Stromal cell of bone marrow (primary cell): ENCODE data around the gene USP12.
A peak's percentile ranks its signal among the peaks of the same experiment; 100 is the strongest.
"Not testable (repeated sequence)": the region's sequence is repeated elsewhere in the genome, so short reads cannot be mapped to it uniquely, and the experiment has no call there.

Experiments
- DNase-seq: peaks from one replicate; pipeline ENCODE4 v3.0.0-alpha.2; 2012; ENCODE audit warnings: low read depth

Gene USP12

DNA sequence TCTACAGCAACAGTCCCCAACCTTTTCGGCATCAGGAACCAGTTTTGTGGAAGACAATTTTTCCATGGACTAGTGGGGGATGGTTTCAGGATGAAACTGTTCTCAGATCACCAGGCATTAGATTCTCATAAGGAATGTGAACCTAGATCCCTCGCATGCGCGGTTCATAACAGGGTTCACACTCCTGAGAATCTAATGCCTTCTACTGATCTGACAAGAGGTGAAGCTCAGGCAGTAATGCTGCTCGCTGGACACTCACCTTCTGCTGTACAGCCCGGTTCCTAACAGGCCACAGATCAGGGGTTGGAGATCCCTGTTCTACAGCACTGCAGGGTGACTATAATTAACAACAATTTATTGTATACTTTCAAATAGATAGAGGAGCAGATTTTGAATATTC is 21.9 kb downstream of the USP12 start:
- no peak for DNase-seq

DNA sequence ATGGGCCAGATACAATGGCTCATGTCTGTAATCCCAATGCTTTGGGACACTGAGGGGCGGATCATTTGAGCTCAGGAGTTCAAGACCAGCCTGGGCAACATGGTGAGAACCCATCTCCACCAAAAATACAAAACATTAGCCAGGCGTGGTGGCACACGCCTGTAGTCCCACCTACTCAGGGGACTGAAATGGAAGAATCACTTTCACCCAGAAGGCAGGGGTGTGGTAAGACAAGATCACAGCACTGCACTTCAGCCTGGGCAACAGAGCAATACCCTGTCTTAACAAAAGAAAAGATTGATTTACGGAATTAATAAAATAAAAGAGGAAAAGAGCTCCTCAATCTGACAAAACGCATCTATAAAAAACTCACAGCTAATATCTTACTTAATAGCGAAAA is 22.7 kb downstream of the USP12 start:
- DNase-seq: no peak

DNA sequence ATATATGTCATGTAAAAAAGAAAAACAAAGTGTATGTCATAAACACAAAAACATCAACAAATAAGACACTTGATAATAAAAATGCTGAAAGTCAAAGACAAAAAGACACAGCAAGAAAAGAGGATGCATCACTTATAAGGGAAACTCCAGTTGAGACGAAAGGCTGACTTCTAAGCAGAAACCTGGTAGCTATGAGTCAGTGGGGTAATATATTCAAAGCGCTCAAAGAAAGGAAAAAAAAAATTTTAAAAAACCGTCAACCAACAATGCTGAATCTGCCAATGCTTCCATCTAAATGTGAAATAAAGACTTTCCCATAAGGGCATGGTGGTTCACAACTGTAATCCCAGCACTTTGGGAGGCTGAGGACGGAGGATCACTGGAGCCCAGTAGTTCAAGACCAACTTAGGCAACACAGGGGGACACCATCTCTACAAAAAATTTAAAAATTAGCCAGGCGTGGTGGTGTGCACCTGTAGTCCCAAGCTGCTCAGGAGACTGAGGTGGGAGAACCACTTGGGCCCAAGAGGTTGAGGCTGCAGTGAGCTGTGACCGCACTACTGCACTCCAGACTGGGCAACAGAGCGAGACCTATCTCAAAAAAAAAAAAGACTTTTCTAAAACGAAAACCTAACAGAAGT is 24.0 kb downstream of the USP12 start:
- DNase-seq: no peak

DNA sequence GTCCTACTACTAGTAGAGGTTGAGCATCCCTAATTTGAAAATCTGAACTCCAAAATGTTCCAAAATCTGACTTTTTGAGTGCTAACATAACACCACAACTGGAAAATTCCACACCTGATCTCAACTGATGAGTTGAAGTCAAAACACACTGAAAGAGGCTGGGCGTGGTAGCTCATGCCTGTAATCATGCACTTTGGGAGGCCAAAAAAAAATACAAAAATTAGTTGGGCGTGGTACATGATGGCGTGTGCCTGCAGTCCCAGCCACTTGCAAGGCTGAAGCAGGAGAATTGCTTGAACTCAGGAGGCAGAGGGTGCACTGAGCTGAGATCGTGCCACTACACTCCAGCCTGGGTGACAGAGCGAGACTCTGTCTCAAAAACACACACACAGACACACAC is 29.9 kb downstream of the USP12 start:
- no peak for DNase-seq

DNA sequence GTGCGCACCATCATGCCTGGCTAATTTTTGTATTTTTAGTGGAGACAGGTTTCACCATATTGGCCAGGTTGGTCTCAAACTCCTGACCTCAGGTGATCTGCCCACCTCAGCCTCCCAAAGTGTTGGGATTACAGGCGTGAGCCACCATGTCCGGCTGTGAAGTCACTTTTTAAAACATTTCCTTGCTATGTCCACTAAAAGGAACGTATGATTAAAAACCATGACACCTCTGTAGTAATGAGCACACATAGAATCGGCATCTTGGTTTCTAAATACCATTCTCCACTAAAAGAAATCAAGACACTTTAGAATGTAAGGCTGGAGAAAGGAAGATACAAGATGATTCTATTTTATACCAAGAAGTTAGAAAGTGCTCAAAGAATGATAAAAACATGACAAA is 30.5 kb downstream of the USP12 start:
- not testable (repeated sequence) for DNase-seq

GRCh38 chr13:27140060-27140459 is 31.6 kb downstream of the USP12 start:
- DNase-seq: no peak

GRCh38 chr13:27139565-27139964 is 32.0 kb downstream of the USP12 start:
- no peak for DNase-seq

- DNase-seq: no peak
Observed at GRCh38 chr13:27138457-27139093, 33.0 kb downstream of the USP12 start.

DNA sequence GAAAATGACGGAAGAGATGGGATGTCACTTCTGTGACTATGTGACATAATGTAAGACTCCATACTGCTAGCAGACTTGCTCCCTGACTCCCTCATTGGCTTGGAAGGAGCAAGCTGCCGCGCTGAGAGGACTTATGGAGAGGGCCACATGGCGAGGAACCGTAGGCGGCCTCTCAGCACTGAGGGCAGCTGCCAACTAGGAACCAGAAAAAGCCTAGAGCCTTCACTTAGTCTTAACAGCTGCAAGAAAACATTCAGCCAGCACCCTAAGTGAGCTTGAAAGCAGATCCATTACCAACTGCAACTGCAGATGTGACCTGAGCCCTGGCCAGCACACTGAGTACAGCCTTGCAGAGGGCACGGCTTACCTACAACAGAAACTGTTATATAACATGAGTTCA is 33.9 kb downstream of the USP12 start:
- no peak for DNase-seq

GRCh38 chr13:27135023-27135422 is 36.6 kb downstream of the USP12 start:
- no peak for DNase-seq

GRCh38 chr13:27133889-27134288 is 37.7 kb downstream of the USP12 start:
- no peak for DNase-seq

- no peak for DNase-seq
Observed at GRCh38 chr13:27132538-27132937, 39.1 kb downstream of the USP12 start.

- DNase-seq: no peak
Observed at GRCh38 chr13:27131906-27132305, 39.7 kb downstream of the USP12 start.

DNA sequence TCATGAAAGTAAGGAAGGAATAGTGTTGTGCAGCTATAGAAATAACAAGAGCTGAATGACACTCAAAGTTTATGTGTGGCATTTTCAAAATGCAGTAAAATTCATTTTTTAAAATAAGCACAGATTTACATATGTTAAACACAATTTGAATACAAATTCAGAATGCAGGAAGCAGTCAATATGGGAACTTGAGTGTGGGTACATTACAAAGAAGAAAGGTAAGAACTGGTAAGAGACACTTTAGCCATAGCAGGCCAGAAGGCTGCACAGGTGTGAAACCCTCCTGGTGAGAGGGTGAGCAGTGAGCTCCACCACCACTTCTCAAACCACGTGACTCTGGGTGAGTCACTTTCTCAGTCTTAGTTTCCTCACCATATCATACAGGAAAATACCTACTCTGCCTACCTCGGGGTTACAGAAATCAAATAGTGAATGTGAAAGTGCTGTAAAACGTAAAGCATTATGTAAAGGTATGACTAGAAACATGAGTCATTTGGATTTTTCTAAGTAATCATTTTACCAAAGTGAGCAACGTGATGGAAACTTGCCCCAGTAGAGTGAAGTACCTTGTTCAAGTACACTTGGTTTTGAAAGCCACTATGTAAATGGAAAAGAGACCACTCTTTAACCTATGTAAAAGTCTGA is 40.5 kb downstream of the USP12 start:
- DNase-seq: no peak

- peak; percentile 62 for DNase-seq
Observed at GRCh38 chr13:27130223-27130978, 41.2 kb downstream of the USP12 start.

- no peak for DNase-seq
Observed at GRCh38 chr13:27128825-27129627, 42.6 kb downstream of the USP12 start.

- no peak for DNase-seq
Observed at GRCh38 chr13:27126859-27127258, 44.8 kb downstream of the USP12 start.

- no peak for DNase-seq
Observed at GRCh38 chr13:27125357-27126282, 46.0 kb downstream of the USP12 start.

DNA sequence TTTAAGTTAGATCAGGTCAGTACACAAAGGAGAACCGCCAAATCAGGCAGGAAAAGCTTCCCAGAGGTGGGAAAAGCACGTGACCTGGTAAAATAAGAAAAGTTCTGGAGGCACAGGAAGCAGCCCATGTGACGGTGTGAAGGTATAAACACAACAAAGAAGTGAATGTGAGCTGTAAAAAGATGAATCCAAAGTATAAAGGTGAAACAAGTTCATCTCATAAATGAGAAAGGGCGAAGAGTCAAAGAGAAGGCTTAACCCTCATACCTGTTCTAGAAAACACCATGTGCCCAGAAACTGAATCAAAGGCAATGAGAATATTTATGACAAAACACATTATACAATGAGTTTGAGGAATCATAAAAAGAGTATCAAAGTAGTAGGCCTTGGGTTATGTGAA is 47.0 kb downstream of the USP12 start:
- no peak for DNase-seq

- not testable (repeated sequence) for DNase-seq
Observed at GRCh38 chr13:27123445-27123844, 48.2 kb downstream of the USP12 start.

GRCh38 chr13:27122036-27122435 is 49.6 kb downstream of the USP12 start:
- DNase-seq: no peak
